GM23338 (cell line): ENCODE measurements around the gene CCN5. TPM values are rescaled to one million over a fixed set of nuclear protein-coding genes. Genes with fewer than 3 reads are reported as not detected.

Experiments used
- ATAC-seq: fragments of 200-7000 bp; cut with Tn5 transposase; 3 replicates; pipeline ENCODE4 v1.9.1; 2020
- DNase-seq: peaks from one replicate; pipeline ENCODE4 v3.0.0-alpha.2; 2015; ENCODE audit warnings: low spot score
- H2AFZ ChIP-seq: fragments of 200-600 bp; sonication (generic); 2 replicates; pipeline ENCODE4 v1.8.0; 2016; ENCODE audit warnings: antibody characterized with exemption, mild to moderate bottlenecking, moderate library complexity
- H3F3A ChIP-seq: fragments of 200-600 bp; sonication (generic); replicated peaks from 2 replicates; pipeline ENCODE4 v1.8.0; 2017; ENCODE audit warnings: antibody characterized with exemption, mixed run types, low read depth
- H3K27ac ChIP-seq: fragments of 200-600 bp; sonication (generic); 2 replicates; pipeline ENCODE4 v1.6.1; 2016; ENCODE audit warnings: low read depth
- H3K27me3 ChIP-seq: fragments of 200-600 bp; sonication (generic); 2 replicates; pipeline ENCODE4 v1.8.0; 2016; ENCODE audit warnings: mild to moderate bottlenecking, mixed run types, moderate library complexity; ENCODE audit not compliant: insufficient read depth
- H3K36me3 ChIP-seq: fragments of 200-600 bp; sonication (generic); 2 replicates; pipeline ENCODE4 v1.8.0; 2016; ENCODE audit warnings: mild to moderate bottlenecking; ENCODE audit not compliant: insufficient read depth
- H3K4me1 ChIP-seq: fragments of 200-600 bp; sonication (generic); 2 replicates; pipeline ENCODE4 v1.8.0; 2016; ENCODE audit warnings: mild to moderate bottlenecking, moderate library complexity; ENCODE audit not compliant: insufficient read depth
- H3K4me2 ChIP-seq: fragments of 200-600 bp; sonication (generic); 2 replicates; pipeline ENCODE4 v1.7.1; 2017; ENCODE audit warnings: mixed run types
- H3K4me3 ChIP-seq: fragments of 200-600 bp; sonication (generic); 2 replicates; pipeline ENCODE4 v1.6.1; 2016; ENCODE audit warnings: mixed run types
- H3K79me2 ChIP-seq: fragments of 200-600 bp; sonication (generic); replicated peaks from 2 replicates; pipeline ENCODE4 v1.8.0; 2017; ENCODE audit warnings: mild to moderate bottlenecking; ENCODE audit not compliant: insufficient read depth
- H3K9me2 ChIP-seq: fragments of 200-600 bp; sonication (generic); 2 replicates; pipeline ENCODE4 v1.8.0; 2017; ENCODE audit not compliant: insufficient read depth
- H4K20me1 ChIP-seq: fragments of 200-600 bp; sonication (generic); replicated peaks from 2 replicates; pipeline ENCODE4 v1.8.0; 2017; ENCODE audit warnings: mild to moderate bottlenecking; ENCODE audit not compliant: insufficient read depth
- H3K27ac Mint-ChIP-seq: 2 replicates; pipeline ENCODE4 v1.8.0; 2020; ENCODE audit warnings: inconsistent platforms, mild to moderate bottlenecking, moderate library complexity, mixed read lengths
- H3K27me3 Mint-ChIP-seq: 3 replicates; pipeline ENCODE4 v1.8.0; 2022; ENCODE audit warnings: low read depth, mild to moderate bottlenecking, moderate library complexity, mixed read lengths, inconsistent platforms; ENCODE audit not compliant: insufficient read depth, poor library complexity
- H3K36me3 Mint-ChIP-seq: 3 replicates; pipeline ENCODE4 v1.8.0; 2021; ENCODE audit warnings: low read depth, mild to moderate bottlenecking, inconsistent platforms, moderate library complexity, mixed read lengths
- H3K4me1 Mint-ChIP-seq: 3 replicates; pipeline ENCODE4 v1.8.0; 2020; ENCODE audit warnings: mild to moderate bottlenecking, inconsistent platforms, mixed read lengths
- H3K4me3 Mint-ChIP-seq: 3 replicates; pipeline ENCODE4 v1.8.0; 2021; ENCODE audit warnings: moderate library complexity, mild to moderate bottlenecking, inconsistent platforms, mixed read lengths
- H3K9me3 Mint-ChIP-seq: 3 replicates; pipeline ENCODE4 v1.8.0; 2020; ENCODE audit warnings: moderate library complexity, mild to moderate bottlenecking, inconsistent platforms, mixed read lengths
- CREB1 ChIP-seq: fragments of 250-450 bp; sonication (Bioruptor Pico); IDR thresholded peaks from 2 replicates; pipeline ENCODE4 v1.5.0; 2020; ENCODE audit warnings: low read depth, mild to moderate bottlenecking, moderate library complexity
- EZH2 ChIP-seq: fragments of 200-600 bp; sonication (generic); IDR thresholded peaks from one replicate; pipeline ENCODE4 v1.8.0; 2017; ENCODE audit warnings: antibody characterized with exemption, mild to moderate bottlenecking, low read depth; ENCODE audit not compliant: unreplicated experiment
- EZH2phosphoT487 ChIP-seq: fragments of 200-600 bp; sonication (generic); IDR thresholded peaks from one replicate; pipeline ENCODE4 v1.8.1; 2018; ENCODE audit warnings: antibody characterized with exemption; ENCODE audit not compliant: unreplicated experiment
- JUNB ChIP-seq: IDR thresholded peaks from one replicate; pipeline ENCODE4 v1.6.1; 2016; ENCODE audit warnings: antibody characterized with exemption; ENCODE audit not compliant: unreplicated experiment
- POLR2AphosphoS5 ChIP-seq: IDR thresholded peaks from 2 replicates; pipeline ENCODE4 v1.6.1; 2016; ENCODE audit warnings: antibody characterized with exemption, low read depth
- ZNF114 ChIP-seq: fragments of 250-450 bp; sonication (Bioruptor Pico); IDR thresholded peaks from 2 replicates; pipeline ENCODE4 v1.5.0; 2020; ENCODE audit warnings: mild to moderate bottlenecking, moderate library complexity
- ZNF331 ChIP-seq: fragments of 250-450 bp; sonication (Bioruptor Pico); IDR thresholded peaks from 2 replicates; pipeline ENCODE4 v1.5.0; 2020; ENCODE audit warnings: low read depth, mild to moderate bottlenecking, moderate library complexity
- ZNF462 ChIP-seq: fragments of 250-450 bp; sonication (Bioruptor Pico); IDR thresholded peaks from 2 replicates; pipeline ENCODE4 v1.5.0; 2020; ENCODE audit warnings: mild to moderate bottlenecking, moderate library complexity
- polyA plus RNA-seq: library from polyadenylated mRNA; unstranded; fragments of >200 nt; fragmentation: Nextera tagmentation; extraction: Ambion mirVana; gene quantifications from 2 replicates; pipeline ENCODE4 v1.2.1, GENCODE V29; 2016
- total RNA-seq: library from RNA; depleted of rRNA; stranded (reverse); fragments of >200 nt; shearing (Covaris generic); gene quantifications from 2 replicates; pipeline ENCODE4 v1.2.3, GENCODE V29; 2014
- TF ChIP-seq, protein P1 (sequence below): IDR thresholded peaks from 2 replicates; pipeline ENCODE4 v1.6.1; 2016; ENCODE audit warnings: antibody characterized with exemption
- TF ChIP-seq, protein P2 (sequence below), 2 experiments: fragments of 200-600 bp in 1 of 2; sonication (generic) in 1 of 2; conservative IDR thresholded peaks; 2 replicates each; pipeline versions ENCODE4 v1.5.1 to v1.6.1; 2016 to 2017; ENCODE audit warnings: antibody characterized with exemption in 2 of 2, low read depth in 2 of 2, mild to moderate bottlenecking in 2 of 2, moderate library complexity in 1 of 2

CCN5 gene
- total and polyA plus RNA-seq, 2 experiments from 2014 or later = not detected

DNA sequence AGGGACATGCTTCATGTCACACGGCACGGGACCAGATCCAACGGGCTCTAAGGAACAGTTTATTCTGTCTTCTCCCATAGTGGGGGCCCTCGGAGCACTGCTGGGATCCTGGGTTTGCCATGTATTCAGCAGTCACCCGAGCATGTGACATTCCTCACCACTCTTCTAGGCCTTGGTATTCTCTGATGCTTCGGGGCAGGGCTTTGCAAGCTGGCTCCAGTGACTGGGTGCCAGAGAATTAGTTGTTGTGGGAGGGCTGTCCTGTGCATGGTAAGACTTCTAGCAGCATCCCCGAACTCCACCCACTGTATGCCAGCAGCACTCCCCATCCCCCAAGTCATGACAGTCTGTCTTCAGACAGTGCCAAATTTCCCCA, 5.4 kb downstream of the CCN5 start (continued):
- TF ChIP-seq, protein P1, sequence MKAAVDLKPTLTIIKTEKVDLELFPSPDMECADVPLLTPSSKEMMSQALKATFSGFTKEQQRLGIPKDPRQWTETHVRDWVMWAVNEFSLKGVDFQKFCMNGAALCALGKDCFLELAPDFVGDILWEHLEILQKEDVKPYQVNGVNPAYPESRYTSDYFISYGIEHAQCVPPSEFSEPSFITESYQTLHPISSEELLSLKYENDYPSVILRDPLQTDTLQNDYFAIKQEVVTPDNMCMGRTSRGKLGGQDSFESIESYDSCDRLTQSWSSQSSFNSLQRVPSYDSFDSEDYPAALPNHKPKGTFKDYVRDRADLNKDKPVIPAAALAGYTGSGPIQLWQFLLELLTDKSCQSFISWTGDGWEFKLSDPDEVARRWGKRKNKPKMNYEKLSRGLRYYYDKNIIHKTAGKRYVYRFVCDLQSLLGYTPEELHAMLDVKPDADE = no peak
- TF ChIP-seq POLR2AphosphoS5 (no peak), ZNF114 (CRISPR knock-in tag) (no peak), JUNB (no peak), CREB1 (CRISPR knock-in tag) (no peak), ZNF331 (CRISPR knock-in tag) (no peak), EZH2 (no peak)
- TF ChIP-seq, protein P2, sequence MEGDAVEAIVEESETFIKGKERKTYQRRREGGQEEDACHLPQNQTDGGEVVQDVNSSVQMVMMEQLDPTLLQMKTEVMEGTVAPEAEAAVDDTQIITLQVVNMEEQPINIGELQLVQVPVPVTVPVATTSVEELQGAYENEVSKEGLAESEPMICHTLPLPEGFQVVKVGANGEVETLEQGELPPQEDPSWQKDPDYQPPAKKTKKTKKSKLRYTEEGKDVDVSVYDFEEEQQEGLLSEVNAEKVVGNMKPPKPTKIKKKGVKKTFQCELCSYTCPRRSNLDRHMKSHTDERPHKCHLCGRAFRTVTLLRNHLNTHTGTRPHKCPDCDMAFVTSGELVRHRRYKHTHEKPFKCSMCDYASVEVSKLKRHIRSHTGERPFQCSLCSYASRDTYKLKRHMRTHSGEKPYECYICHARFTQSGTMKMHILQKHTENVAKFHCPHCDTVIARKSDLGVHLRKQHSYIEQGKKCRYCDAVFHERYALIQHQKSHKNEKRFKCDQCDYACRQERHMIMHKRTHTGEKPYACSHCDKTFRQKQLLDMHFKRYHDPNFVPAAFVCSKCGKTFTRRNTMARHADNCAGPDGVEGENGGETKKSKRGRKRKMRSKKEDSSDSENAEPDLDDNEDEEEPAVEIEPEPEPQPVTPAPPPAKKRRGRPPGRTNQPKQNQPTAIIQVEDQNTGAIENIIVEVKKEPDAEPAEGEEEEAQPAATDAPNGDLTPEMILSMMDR (conservative IDR thresholded peaks at IDR 0.05; ENCODE audit: low read depth in 2 of 2) = no peak

DNA sequence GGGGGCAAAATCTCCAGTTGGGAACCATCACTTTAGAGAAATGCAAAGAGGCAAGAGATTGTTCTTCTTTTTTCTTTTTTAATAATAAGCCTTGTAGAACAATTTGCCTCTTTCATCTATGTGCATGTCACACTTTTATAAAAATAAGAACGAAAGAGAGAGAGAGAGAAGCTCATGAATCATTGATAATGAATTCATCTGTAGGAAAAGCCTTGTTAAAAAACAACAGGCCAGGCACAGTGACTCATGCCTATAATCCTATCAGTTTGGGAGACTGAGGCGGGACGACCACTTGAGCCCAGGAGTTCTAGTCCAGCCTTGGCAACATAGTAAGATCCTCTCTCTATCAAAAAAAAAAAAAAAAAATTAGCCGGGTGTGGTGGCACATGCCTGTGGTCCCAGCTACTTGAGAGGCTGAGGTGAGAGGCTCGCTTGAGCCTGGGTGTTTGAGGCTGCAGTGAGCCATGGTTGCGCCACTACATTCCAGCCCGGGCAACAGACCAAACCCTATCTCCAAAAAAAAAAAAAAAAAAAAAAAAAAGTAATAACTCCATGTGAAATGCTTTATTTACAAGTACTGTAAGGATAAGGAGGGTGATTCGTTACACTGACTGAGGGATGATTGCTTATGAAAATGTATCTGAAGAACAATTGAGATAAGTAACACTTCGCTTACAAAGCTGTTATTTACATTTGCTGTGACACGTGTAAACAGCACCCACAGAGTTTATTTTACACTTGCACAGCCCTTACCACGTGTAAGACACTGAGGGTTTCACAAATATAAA, 6.0 kb downstream of the CCN5 start:
- H3K4me3 Mint-ChIP-seq = no peak overlapping the region
- no peak for TF ChIP-seq ZNF114 (CRISPR knock-in tag)
- no peak for TF ChIP-seq CREB1 (CRISPR knock-in tag)
- TF ChIP-seq, protein P1 = no peak
- TF ChIP-seq EZH2 = no peak
- TF ChIP-seq ZNF462 (CRISPR knock-in tag) = no peak
- TF ChIP-seq POLR2AphosphoS5 = no peak
- no peak for TF ChIP-seq EZH2phosphoT487
- TF ChIP-seq ZNF331 (CRISPR knock-in tag) = no peak

More for the DNA sequence above, 6.0 kb downstream of the CCN5 start:
- Histone ChIP-seq H3K9me2 (no peaks in the 10 kb centered on the region), H3K4me1 (no peaks in the 10 kb centered on the region; the same call in 1 of the 2 replicates), H3K27ac (no peak overlapping the region), H2AFZ (no peak overlapping the region), H4K20me1 (no peaks in the 10 kb centered on the region), H3K36me3 (no peaks in the 10 kb centered on the region), H3K79me2 (no peaks in the 10 kb centered on the region), H3K4me3 (no peak overlapping the region), H3F3A (no peaks in the 10 kb centered on the region), H3K4me2 (no peak overlapping the region), H3K27me3 (no peaks in the 10 kb centered on the region)
- Mint-ChIP-seq H3K27me3 (peaks cover 8% of the 10 kb centered on the region), H3K27ac (no peak overlapping the region), H3K4me1 (peaks cover 5% of the 10 kb centered on the region; the same call in 2 of the 3 replicates), H3K36me3 (no peaks in the 10 kb centered on the region), H3K9me3 (no peaks in the 10 kb centered on the region)
- no peak for DNase-seq
- no peak for ATAC-seq
